Endothelial cell of umbilical vein (primary cell): ENCODE data around the gene INHBE.

Experiments used
- EZH2 ChIP-seq: IDR thresholded peaks from 2 replicates; pipeline ENCODE4 v1.6.1; 2012; ENCODE audit warnings: borderline replicate concordance, low read depth, mild to moderate bottlenecking, moderate library complexity, low read length, inconsistent platforms; ENCODE audit not compliant: severe bottlenecking
- FOS ChIP-seq: IDR thresholded peaks from 2 replicates; pipeline ENCODE4 v1.6.1; 2011; ENCODE audit warnings: mild to moderate bottlenecking, low read length, moderate library complexity, borderline replicate concordance; ENCODE audit not compliant: insufficient read depth
- MAX ChIP-seq: IDR thresholded peaks from 2 replicates; pipeline ENCODE4 v1.6.1; 2011; ENCODE audit not compliant: insufficient read depth, insufficient read length
- MYC ChIP-seq: IDR thresholded peaks from one replicate; pipeline ENCODE4 v1.6.1; 2011; ENCODE audit warnings: mild to moderate bottlenecking, low read depth, low read length
- POLR2A ChIP-seq: IDR thresholded peaks from 2 replicates; pipeline ENCODE4 v1.6.1; 2012; ENCODE audit warnings: low read depth, mild to moderate bottlenecking, control low read depth, low read length
- POLR2AphosphoS5 ChIP-seq: IDR thresholded peaks from 2 replicates; pipeline ENCODE4 v1.6.1; 2012; ENCODE audit warnings: low read depth, mild to moderate bottlenecking, control low read depth, low read length, moderate library complexity; ENCODE audit not compliant: insufficient read depth
- TF ChIP-seq, protein P1 (sequence below), 2 donors: IDR thresholded peaks; 1 replicate in 1 of 2; 2 replicates in 1 of 2; pipeline ENCODE4 v1.5.1; 2011; ENCODE audit warnings: low read length in 2 of 2, mild to moderate bottlenecking in 2 of 2, moderate library complexity in 2 of 2, control low read depth in 1 of 2, inconsistent platforms in 1 of 2, low read depth in 1 of 2; ENCODE audit not compliant: insufficient read depth in 1 of 2; ENCODE audit errors: extremely low read depth in 1 of 2

- TF ChIP-seq MAX (no peak), POLR2A (no peak), EZH2 (no peak), POLR2AphosphoS5 (no peak), MYC (no peak), FOS (no peak)
- TF ChIP-seq, protein P1, sequence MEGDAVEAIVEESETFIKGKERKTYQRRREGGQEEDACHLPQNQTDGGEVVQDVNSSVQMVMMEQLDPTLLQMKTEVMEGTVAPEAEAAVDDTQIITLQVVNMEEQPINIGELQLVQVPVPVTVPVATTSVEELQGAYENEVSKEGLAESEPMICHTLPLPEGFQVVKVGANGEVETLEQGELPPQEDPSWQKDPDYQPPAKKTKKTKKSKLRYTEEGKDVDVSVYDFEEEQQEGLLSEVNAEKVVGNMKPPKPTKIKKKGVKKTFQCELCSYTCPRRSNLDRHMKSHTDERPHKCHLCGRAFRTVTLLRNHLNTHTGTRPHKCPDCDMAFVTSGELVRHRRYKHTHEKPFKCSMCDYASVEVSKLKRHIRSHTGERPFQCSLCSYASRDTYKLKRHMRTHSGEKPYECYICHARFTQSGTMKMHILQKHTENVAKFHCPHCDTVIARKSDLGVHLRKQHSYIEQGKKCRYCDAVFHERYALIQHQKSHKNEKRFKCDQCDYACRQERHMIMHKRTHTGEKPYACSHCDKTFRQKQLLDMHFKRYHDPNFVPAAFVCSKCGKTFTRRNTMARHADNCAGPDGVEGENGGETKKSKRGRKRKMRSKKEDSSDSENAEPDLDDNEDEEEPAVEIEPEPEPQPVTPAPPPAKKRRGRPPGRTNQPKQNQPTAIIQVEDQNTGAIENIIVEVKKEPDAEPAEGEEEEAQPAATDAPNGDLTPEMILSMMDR (IDR thresholded peaks at IDR 0.05; ENCODE audit: extremely low read depth in 1 of 2, insufficient read depth in 1 of 2, low read depth in 1 of 2, low read length in 2 of 2), result no peak
These were observed 10.4 kb upstream of the INHBE start for GRCh38 chr12:57444744-57445143.
